RPMI8226 (cell line): Measurements from ENCODE around the gene MMP24OS.
A peak's percentile ranks its signal among the peaks of the same experiment; 100 is the strongest.

Experiments used
- DNase-seq: peaks from one replicate; pipeline ENCODE4 v3.0.0-alpha.2; 2015

Gene MMP24OS

GRCh38 chr20:35290186-35290886 is 12.4 kb upstream of the MMP24OS start:
- DNase-seq = no peak

- no peak for DNase-seq
Measured at GRCh38 chr20:35288325-35289060, 10.6 kb upstream of the MMP24OS start.

GRCh38 chr20:35287509-35288324 is 9.8 kb upstream of the MMP24OS start:
- no peak for DNase-seq

GRCh38 chr20:35286899-35287508 is 9.1 kb upstream of the MMP24OS start:
- no peak for DNase-seq

GRCh38 chr20:35286077-35286898 is 8.4 kb upstream of the MMP24OS start:
- no peak for DNase-seq

DNA sequence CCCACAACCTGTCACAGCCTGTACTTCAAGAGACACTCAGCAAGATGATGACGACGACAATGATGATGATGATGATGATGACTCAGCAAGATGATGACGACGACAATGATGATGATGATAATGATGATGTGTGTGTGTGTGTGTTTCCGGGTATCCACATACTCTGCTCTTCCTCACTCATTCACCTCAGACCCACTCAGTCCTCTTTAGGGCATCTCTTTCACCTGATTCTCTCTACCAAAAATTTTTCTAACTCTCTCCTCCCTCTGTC is 7.8 kb upstream of the MMP24OS start:
- DNase-seq = no peak

DNA sequence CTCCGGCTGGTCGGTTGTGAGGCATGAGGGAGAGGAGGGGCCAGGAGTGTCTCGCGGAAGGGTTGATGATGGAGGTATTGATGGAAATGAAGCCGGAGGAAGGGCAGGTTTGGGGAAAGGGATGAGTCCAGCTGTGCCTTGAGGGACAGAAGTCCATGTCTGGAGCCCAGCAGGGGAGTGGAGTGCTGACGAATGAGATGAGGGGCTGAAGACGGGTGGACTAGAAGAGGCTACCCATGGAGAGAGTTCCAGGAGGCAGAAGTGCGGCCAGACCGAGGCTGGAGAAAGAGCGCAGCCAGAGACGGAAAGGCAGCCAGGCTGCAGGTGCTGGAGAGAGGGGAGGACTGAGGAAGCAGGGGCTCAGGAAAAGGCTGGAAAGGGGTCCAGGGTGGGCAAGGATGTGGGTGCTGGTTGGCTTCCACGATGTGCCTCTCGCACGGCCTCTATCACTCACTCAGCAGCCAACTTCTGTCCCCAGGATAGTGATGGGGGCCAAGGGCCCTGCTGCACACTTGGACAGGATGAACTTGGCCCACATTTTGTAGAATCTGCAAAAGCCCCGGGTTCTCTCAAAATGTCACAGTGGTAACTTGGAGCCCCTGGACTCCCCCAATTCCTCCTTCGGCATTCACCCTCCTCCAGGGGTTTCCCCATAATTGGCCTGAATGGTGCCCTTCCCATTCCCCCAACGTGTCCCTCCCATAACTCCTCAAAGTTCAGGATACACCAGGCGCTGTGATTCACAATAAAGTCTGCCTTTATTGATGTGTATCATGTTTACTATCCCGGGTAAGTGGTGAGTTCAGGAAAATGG is 7.3 kb upstream of the MMP24OS start:
- no peak for DNase-seq

DNA sequence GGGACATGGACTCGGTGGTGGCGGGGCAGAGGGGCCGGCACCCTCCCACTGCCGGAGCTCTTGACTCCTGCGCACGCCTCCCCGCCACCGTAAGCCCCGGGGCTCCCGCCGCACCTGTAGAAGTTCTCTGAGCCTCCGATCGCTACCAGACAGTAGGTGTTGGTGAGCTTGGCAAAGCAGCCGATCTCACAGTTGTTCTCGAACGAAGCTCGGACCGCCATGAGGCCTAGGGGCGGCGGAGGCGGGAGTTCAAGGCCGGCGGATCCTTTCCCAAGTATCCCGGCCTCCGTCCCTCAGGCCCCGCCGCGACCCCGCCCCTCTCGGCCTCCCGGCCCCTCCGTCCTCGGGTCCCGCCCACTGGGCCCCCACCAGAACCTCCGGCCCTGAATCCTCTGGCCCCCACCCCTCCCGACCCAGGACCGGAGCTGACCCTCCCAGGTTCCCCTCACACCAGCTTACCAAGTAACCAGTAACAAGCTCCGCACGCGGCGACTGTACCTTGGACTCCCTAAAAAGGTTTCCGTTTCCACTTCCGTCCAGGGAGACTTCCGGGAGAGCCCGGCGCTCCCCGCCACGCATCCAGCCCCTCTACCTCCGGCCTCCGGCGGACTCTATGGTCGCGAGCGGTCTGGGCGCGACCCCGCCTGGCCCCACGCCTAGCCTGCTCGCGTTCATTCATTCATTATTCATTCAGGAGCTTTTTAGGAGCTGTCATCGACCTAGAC is 6.5 kb upstream of the MMP24OS start, which contains the start of gene EIF6:
EIF6 (minus strand) TSS at position 506 of the 725 bp plus-strand sequence; CDS start at position 221, 285 bp downstream.
- peak; percentile 87 for DNase-seq

DNA sequence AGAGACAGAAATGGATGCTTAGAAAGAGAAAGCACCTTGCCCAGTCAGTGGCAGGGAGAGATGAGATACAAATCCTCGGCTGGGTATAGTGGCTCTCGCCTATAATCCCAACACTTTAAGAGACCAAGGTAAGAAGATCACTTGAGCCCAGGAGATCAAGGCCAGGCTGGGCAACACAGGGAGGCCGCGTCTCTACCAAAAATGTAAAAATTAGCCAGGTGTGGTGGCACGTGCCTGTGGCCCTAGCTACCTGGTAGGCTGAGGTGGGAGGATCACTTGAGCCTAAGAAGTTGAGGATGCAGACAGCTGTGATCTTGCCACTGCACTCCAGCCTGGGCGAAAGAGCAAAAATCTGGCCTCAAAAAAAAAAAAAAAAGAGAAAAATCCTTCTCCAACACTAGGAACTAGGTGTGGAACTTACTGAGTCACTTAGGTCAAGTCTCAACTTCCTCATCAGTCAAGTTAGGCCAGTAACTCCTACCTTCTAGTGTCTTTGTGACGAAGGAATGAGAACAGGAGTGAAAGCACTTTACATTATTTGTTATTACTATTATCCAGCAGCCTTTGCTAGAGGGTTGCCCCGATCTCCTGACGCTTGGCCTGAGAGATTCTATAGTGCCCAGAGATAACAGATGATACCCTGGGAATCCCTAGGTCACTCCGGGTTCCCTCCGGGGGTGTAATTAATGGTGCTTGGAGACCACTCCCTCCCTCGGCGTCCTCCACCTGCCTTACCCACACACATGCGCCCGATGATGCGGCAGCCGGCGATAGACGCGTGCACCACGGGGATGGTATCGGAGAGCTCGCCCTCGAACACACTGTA is 5.7 kb upstream of the MMP24OS start:
- DNase-seq = no peak

DNA sequence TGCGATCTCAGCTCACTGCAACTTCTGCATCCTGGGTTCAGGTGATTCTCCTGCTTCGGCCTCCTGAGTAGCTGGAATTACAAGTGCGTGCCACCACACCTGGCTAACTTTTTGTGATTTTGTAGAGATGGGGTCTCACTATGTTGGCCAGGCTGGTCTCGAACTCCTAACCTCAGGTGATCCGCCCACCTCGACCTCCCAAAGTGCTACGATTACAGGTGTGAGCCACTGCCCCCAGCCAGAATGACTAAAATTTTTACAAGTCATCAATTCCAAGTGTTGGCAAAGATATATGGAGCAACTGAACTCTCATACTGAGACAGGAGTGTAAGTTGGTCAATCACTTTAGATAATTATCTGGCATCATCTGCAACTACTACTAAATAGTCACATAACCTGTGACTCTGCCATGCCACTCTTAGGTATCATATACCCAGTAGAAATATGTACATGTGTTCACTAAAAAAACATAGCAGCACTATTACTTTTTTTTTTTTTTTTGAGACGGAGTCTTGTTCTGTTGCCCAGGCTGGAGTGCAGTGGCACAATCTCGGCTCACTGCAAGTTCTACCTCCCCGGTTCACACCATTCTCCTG is 3.7 kb upstream of the MMP24OS start:
- no peak for DNase-seq

DNA sequence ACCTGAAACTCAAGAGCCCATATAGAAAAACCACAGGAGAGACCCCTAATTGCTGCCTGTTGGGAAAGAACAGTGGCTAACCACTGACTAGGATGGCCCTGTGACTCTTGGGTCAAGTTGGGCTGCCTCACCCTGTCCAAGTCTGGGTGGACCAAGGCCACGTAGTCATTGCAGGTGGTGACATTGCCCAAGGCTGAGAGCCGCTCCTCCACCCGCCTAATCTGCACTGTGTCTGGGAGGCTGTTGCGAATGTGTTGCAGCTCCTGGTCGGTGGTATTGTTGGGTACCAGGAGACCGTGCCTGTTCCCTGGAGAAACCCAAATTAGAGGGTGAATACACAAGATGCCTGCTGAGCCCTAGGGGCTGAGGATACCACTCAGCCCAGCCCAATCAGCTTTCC is 2.6 kb upstream of the MMP24OS start:
- no peak for DNase-seq

DNA sequence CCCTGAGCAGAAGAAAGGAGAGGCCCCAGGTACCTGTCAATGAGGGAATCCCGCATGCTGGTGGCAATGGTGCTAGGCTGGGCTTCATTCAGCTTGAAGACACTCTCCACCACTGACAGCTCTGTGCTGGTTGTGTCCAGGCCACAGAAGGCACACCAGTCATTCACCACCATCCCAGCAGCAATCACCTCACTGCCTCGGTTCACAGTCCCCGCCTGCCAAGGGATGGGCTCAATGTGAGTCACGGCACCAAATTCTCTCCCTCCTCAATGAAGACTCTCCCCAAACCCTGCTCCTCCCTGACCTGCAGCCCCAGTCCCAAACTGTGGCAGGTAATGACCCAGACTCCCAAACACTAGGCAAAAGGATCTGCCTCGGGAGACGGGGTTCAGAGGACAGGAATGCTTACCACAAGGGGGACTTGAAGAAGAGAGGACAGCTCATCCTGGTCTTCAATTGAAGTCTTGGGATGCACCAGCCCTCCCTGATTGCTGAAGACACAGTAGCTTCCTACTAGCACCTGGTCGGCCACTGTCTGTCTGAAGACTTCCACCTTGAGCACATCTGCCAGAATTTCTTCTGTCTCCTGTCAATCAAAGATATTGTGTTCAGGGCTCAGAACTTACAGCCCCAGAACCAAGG is 1.7 kb upstream of the MMP24OS start:
- no peak for DNase-seq

GRCh38 chr20:35279040-35279439 is 1.1 kb upstream of the MMP24OS start:
- DNase-seq = no peak

DNA sequence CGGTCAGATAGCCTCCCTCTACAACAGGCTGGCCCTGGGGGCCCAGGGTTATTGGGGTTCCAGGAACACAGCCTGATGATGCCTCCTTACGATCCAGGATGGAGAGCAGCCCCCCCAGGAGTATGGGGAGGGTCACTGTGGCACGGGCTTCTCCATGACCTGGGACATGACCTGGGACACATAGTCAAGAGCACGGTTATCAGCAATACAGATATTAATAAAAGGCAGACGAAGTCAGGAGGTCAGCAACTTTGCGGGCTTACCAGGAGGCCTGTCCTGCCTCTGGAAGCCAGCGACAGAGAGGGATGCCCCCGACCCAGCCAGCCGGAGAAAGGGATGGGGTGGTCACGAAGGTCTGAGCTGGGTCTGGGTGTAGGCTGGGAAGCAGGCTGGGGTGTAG is 795 bp downstream of the MMP24OS start:
- no peak for DNase-seq

GRCh38 chr20:35276408-35276807 is 1.5 kb downstream of the MMP24OS start:
- no peak for DNase-seq

DNA sequence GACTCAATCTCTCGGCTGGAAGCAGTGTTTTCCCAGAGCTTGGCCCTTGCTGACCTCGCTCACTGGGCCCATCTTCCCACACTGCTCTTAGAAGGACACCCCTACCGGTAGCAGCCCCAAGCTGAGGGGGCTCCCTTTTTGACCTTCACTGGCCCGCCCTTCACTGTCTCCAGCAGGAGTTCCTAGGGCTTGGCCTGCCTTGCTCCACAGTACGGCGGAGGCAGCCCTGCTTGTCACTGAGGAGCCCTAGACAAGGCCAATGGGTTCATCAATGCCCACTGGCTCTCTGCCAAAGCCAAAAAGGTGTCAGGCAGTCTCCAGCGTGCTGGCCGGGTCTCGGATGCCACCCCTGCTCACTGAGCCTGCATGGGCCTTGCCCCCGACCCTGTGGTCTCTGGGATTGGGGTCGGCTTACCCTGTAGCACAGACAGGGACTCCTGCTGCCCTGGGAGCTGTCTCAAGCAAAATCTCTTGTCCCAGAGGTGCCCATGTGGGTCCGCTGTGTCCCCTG is 2.1 kb downstream of the MMP24OS start:
- no peak for DNase-seq

DNA sequence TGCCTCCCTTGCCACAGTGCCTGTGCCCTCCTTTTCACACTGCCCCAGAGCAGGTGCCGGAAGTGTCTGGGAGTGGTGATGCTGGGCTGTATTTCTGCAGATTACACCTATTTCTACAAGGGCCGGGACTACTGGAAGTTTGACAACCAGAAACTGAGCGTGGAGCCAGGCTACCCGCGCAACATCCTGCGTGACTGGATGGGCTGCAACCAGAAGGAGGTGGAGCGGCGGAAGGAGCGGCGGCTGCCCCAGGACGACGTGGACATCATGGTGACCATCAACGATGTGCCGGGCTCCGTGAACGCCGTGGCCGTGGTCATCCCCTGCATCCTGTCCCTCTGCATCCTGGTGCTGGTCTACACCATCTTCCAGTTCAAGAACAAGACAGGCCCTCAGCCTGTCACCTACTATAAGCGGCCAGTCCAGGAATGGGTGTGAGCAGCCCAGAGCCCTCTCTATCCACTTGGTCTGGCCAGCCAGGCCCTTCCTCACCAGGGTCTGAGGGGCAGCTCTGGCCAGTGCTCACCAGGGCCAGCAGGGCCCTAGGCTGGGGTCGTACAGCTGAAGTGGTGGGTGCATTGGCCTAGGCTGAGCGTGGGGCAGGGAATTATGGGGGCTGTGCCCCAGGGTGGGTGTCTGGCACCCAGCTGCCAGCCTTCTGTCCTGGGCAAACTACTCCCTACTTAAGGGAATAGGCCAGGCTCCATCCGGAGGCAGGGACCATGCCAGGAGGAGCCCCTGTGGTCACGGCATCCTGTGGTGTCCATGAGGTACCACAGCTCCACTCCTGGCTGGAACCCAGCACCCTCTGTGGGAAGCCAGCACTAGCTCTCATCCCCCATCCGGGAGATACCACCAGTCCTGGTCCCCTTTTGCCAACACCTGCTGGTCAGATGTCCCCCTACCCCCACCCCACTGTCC is 3.5 kb downstream of the MMP24OS start:
- DNase-seq = no peak
